GM12878 (cell line): ENCODE results near the gene ABHD6. TPM values are rescaled to one million over a fixed set of nuclear protein-coding genes. Genes with fewer than 3 reads are reported as not detected.
A peak's percentile ranks its signal among the peaks of the same experiment; 100 is the strongest.

ENCODE experiments used
- ATAC-seq: fragments of 200-7000 bp; cut with Tn5 transposase; 3 replicates; pipeline ENCODE4 v1.9.1; 2020; ENCODE audit warnings: mild to moderate bottlenecking, moderate library complexity
- BruUV-seq: library from RNA; stranded (reverse); fragments of 400-500 nt; replicated peaks from 2 replicates; lab custom pipeline; 2021; lab: Mats Ljungman, UMichigan
- CTCF ChIA-PET: fragments of 300-600 bp; sonication (Branson Sonifier 250); formaldehyde crosslinking; extraction: SDS; loops from one replicate; lab custom pipeline; 2021; ENCODE audit warnings: inconsistent platforms; lab: Yijun Ruan, JAX
- POLR2A ChIA-PET: fragments of 350-600 bp; formaldehyde crosslinking; extraction: SDS; loops from one replicate; lab custom pipeline; 2021; ENCODE audit warnings: inconsistent platforms; lab: Charles Lee
- RAD21 ChIA-PET: fragments of 300-600 bp; sonication (Branson Sonifier 250); formaldehyde crosslinking; loops from one replicate; lab custom pipeline; 2023; ENCODE audit warnings: antibody characterized with exemption; ENCODE audit not compliant: unreplicated experiment; lab: Charles Lee
- SMC1A ChIA-PET: fragments of 300-600 bp; sonication (Branson Sonifier 250); formaldehyde crosslinking; loops from one replicate; lab custom pipeline; 2023; ENCODE audit not compliant: unreplicated experiment, uncharacterized antibody; lab: Charles Lee
- DNase-seq: peaks from one replicate; pipeline ENCODE4 v3.0.0-alpha.2; 2011; ENCODE audit warnings: low read depth, low spot score
- FAIRE-seq: peaks from 3 replicates; lab custom pipeline; 2011; peaks lifted over from hg19 to GRCh38; lab: Jason Lieb, UNC
- H2AFZ ChIP-seq: 2 replicates; pipeline ENCODE4 v1.6.0; 2011; ENCODE audit warnings: low read depth, low read length, control low read depth; ENCODE audit not compliant: control insufficient read depth
- H3K27ac ChIP-seq: 2 replicates; pipeline ENCODE4 v1.5.1; 2011; ENCODE audit warnings: control low read depth; ENCODE audit not compliant: control insufficient read depth, insufficient read depth
- H3K27me3 ChIP-seq, 2 experiments: replicated peaks in 1 of 2; 2 replicates each; pipeline versions ENCODE4 v1.6.0 to v1.6.1; 2011; ENCODE audit warnings: low read length in 1 of 2; ENCODE audit not compliant: control insufficient read depth in 2 of 2, insufficient read depth in 2 of 2
- H3K36me3 ChIP-seq, 2 experiments: 2 replicates each; pipeline ENCODE4 v1.5.1; 2011; ENCODE audit warnings: low read length in 1 of 2; ENCODE audit not compliant: control insufficient read depth in 2 of 2, insufficient read depth in 2 of 2
- H3K4me1 ChIP-seq: 2 replicates; pipeline ENCODE4 v1.6.1; 2011; ENCODE audit warnings: mild to moderate bottlenecking, low read length, moderate library complexity, mixed read lengths; ENCODE audit not compliant: control insufficient read depth, insufficient read depth
- H3K4me2 ChIP-seq: 2 replicates; pipeline ENCODE4 v1.6.0; 2011; ENCODE audit warnings: control low read depth; ENCODE audit not compliant: control insufficient read depth, insufficient read depth
- H3K4me3 ChIP-seq: fragments of 200-600 bp; sonication (generic); 2 replicates; pipeline ENCODE4 v1.5.1; 2016
- H3K79me2 ChIP-seq: 2 replicates; pipeline ENCODE4 v1.6.0; 2011; ENCODE audit warnings: low read length; ENCODE audit not compliant: control insufficient read depth, insufficient read depth
- H3K9ac ChIP-seq: 2 replicates; pipeline ENCODE4 v1.8.0; 2011; ENCODE audit warnings: low read length, control low read depth, mixed read lengths; ENCODE audit not compliant: control insufficient read depth, insufficient read depth
- H3K9me3 ChIP-seq: replicated peaks from 3 replicates; pipeline ENCODE4 v1.5.1; 2011; ENCODE audit warnings: mild to moderate bottlenecking, low read length; ENCODE audit not compliant: control insufficient read depth, insufficient read depth
- H4K20me1 ChIP-seq: 2 replicates; pipeline ENCODE4 v1.6.0; 2011; ENCODE audit not compliant: control insufficient read depth, insufficient read depth
- ATF7 ChIP-seq: fragments of 450-650 bp; IDR thresholded peaks from 2 replicates; pipeline ENCODE4 v1.6.1; 2016; ENCODE audit warnings: low read depth, mild to moderate bottlenecking
- CBX3 ChIP-seq: fragments of 200-600 bp; sonication (generic); IDR thresholded peaks from 2 replicates; pipeline ENCODE4 v1.6.1; 2016; ENCODE audit warnings: low read depth, borderline replicate concordance
- FOXM1 ChIP-seq: IDR thresholded peaks from 2 replicates; pipeline ENCODE4 v1.6.1; 2012; ENCODE audit warnings: low read depth, mild to moderate bottlenecking, inconsistent platforms, low read length, moderate library complexity
- LARP7 ChIP-seq: fragments of 450-650 bp; IDR thresholded peaks from 2 replicates; pipeline ENCODE4 v1.6.1; 2017; ENCODE audit warnings: mild to moderate bottlenecking
- MEF2B ChIP-seq: fragments of 450-650 bp; IDR thresholded peaks from 2 replicates; pipeline ENCODE4 v1.6.1; 2018; ENCODE audit warnings: mild to moderate bottlenecking, moderate library complexity; ENCODE audit not compliant: partially characterized antibody, poor library complexity, severe bottlenecking
- MTA2 ChIP-seq: fragments of 450-650 bp; IDR thresholded peaks from 2 replicates; pipeline ENCODE4 v1.6.1; 2016; ENCODE audit warnings: low read depth, mild to moderate bottlenecking, moderate library complexity
- RBBP5 ChIP-seq: fragments of 200-600 bp; sonication (generic); conservative IDR thresholded peaks from 2 replicates; pipeline ENCODE4 v1.6.1; 2016
- ZNF24 ChIP-seq: fragments of 450-650 bp; IDR thresholded peaks from 2 replicates; pipeline ENCODE4 v1.6.1; 2017; ENCODE audit warnings: antibody characterized with exemption, mild to moderate bottlenecking
- ZSCAN29 ChIP-seq: fragments of 450-650 bp; IDR thresholded peaks from 2 replicates; pipeline ENCODE4 v1.6.1; 2017; ENCODE audit warnings: mild to moderate bottlenecking, moderate library complexity
- WGBS: methylation state at CpG from one replicate; pipeline ENCODE4 v1.1.6; 2016; ENCODE audit warnings: low lambda C conversion rate; ENCODE audit not compliant: insufficient replicate concordance, insufficient coverage; ENCODE audit errors: missing lambda C conversion rate; 5-methylcytosine and 5-hydroxymethylcytosine counted together
- in situ Hi-C: fragments of 300-500 bp; cut with MboI; formaldehyde crosslinking; loops from 9 replicates; pipeline ENCODE4 v1.14.3; 2018; ENCODE audit warnings: mixed read lengths
- intact Hi-C: fragments of 100-400 bp; cut with micrococcal nuclease; formaldehyde crosslinking; loops from one replicate; pipeline ENCODE4 v1.14.2; 2022; ENCODE audit not compliant: unreplicated experiment
- polyA plus RNA-seq, 11 experiments: library from polyadenylated mRNA; depleted of rRNA in 4 of 11; unstranded in 6 of 11; stranded (reverse) in 5 of 11; fragments of >200 nt; fragmentation: Nextera tagmentation in 4 of 11; fragmentation: Illumina TruSeq in 1 of 11; extraction: Ambion mirVana in 4 of 11; extraction: Trizol in 1 of 11; gene quantifications; 1 replicate in 1 of 11; 2 replicates in 10 of 11; pipeline versions ENCODE4 v1.2.1 to v1.2.3, GENCODE V29; 2011 to 2016; ENCODE audit warnings: inconsistent platforms in 2 of 11, missing spikeins in 2 of 11, low read depth in 1 of 11
- total RNA-seq, 4 experiments: library from RNA; depleted of rRNA in 3 of 4; stranded (reverse); fragments of >200 nt in 3 of 4; fragmentation: Illumina TruSeq in 1 of 4; extraction: Trizol in 1 of 4; gene quantifications; 2 replicates each; pipeline versions ENCODE4 v1.2.1 to v1.2.3, GENCODE V29; 2013 to 2021
- TF ChIP-seq, protein P1 (sequence below): fragments of 150-350 bp; IDR thresholded peaks from 2 replicates; pipeline ENCODE4 v1.6.1; 2016; ENCODE audit warnings: low read depth, low read length
- TF ChIP-seq, protein P2 (sequence below): IDR thresholded peaks from 2 replicates; pipeline ENCODE4 v1.6.1; 2012; ENCODE audit warnings: low read depth, low read length, improper control_type of control experiment

Gene ABHD6
- total and polyA plus RNA-seq, 10 of the 15 experiments (the other 5 are each of a cell fraction or from before 2014, with no cell fraction given) = 1.4 to 33.2 (median 3.2) TPM

DNA sequence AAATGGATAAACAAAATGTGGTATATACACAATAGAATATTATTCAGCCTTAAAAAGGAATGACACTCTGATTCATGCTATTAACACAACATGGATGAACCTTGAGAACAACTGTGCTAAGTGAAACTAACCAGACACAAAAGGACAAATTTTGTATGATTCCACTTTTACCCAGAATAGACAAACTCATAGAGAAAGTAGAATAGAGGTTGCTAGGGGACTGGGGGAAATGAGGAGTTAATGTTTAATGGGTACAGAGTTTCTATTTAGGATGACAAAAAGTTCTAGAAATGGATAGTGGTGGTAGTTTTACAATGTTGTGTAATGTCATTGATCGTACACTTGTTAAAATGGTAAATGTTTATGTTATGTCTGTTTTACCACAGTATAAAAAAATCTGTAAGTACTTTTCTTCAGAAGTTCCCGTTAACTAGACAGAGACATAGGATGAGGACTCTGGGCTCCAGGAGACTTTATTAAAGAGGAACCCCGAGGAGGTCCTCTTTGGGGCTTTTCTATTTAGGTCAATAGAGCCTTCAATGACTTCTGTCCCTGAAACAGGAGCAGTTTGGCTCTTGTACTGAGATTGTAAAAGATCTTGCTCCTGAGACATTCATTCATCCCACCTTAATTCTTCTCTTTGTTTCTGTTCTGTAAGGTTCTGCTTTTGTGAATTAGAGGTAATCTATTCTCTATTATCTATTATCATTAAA, 24.5 kb downstream of the ABHD6 start:
- 52% methylated on average over 3 of the region's 3 CpGs for WGBS
- Histone ChIP-seq H3K4me2 (no peak overlapping the region), H3K27me3 (no peaks in the 10 kb centered on the region), H3K4me1 (no peaks in the 10 kb centered on the region), H3K27ac (no peak overlapping the region), H3K9ac (no peak overlapping the region), H3K36me3 (peaks cover 0 to 12% of the 10 kb centered on the region in 2 experiments; a peak in 2 of 4 replicates), H3K79me2 (no peaks in the 10 kb centered on the region), H3K4me3 (no peak overlapping the region), H2AFZ (no peak overlapping the region), H3K9me3 (no peaks in the 10 kb centered on the region), H4K20me1 (no peaks in the 10 kb centered on the region)
- no TSS peak for BruUV-seq
- SMC1A ChIA-PET = interaction anchor here (0.7 to 1.4 kb wide), 3 partner anchors 23 to 75 kb away, joined by 3 to 4 read pairs (median 3); no protein-coding TSS in a partner anchor
- CTCF ChIA-PET = interaction anchor here (1.6 kb wide), 1 partner anchor 44 kb away, joined by 7 read pairs; the partner anchor contains the start of genes HTD2 and RPP14
- in situ Hi-C loops = no loop called here
- RAD21 ChIA-PET = interaction anchor here (1.2 kb wide), 1 partner anchor 29 kb away, joined by 3 read pairs; no protein-coding TSS in a partner anchor
- TF ChIP-seq RBBP5 (no peak), FOXM1 (no peak), CBX3 (no peak), MEF2B (peak; percentile 18), MTA2 (0 out of 2 replicates have a peak, but pooled peaks have one; percentile 19), ZNF24 (0 out of 2 replicates have a peak, but pooled peaks have one; percentile 18), ZSCAN29 (no peak), LARP7 (no peak), ATF7 (peak; percentile 34; the same call in 1 of the 2 replicates)
- TF ChIP-seq, protein P1, sequence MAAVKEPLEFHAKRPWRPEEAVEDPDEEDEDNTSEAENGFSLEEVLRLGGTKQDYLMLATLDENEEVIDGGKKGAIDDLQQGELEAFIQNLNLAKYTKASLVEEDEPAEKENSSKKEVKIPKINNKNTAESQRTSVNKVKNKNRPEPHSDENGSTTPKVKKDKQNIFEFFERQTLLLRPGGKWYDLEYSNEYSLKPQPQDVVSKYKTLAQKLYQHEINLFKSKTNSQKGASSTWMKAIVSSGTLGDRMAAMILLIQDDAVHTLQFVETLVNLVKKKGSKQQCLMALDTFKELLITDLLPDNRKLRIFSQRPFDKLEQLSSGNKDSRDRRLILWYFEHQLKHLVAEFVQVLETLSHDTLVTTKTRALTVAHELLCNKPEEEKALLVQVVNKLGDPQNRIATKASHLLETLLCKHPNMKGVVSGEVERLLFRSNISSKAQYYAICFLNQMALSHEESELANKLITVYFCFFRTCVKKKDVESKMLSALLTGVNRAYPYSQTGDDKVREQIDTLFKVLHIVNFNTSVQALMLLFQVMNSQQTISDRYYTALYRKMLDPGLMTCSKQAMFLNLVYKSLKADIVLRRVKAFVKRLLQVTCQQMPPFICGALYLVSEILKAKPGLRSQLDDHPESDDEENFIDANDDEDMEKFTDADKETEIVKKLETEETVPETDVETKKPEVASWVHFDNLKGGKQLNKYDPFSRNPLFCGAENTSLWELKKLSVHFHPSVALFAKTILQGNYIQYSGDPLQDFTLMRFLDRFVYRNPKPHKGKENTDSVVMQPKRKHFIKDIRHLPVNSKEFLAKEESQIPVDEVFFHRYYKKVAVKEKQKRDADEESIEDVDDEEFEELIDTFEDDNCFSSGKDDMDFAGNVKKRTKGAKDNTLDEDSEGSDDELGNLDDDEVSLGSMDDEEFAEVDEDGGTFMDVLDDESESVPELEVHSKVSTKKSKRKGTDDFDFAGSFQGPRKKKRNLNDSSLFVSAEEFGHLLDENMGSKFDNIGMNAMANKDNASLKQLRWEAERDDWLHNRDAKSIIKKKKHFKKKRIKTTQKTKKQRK = no peak
- TF ChIP-seq, protein P2, sequence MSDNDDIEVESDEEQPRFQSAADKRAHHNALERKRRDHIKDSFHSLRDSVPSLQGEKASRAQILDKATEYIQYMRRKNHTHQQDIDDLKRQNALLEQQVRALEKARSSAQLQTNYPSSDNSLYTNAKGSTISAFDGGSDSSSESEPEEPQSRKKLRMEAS = no peak
- POLR2A ChIA-PET = no interaction called here
- DNase-seq (no peak), ATAC-seq (peak; percentile 90), FAIRE-seq (no peak)
- intact Hi-C loops = no loop called here
